PC-9 (cell line): ENCODE results near the gene TEDDM1. TPM values are rescaled to one million over a fixed set of nuclear protein-coding genes. Genes with fewer than 3 reads are reported as not detected.

Experiments
- BruUV-seq: library from RNA; stranded (reverse); fragments of 400-500 nt; replicated peaks from 2 replicates; lab custom pipeline; 2021; lab: Mats Ljungman, UMichigan
- CTCF ChIA-PET: fragments of 300-600 bp; sonication (Branson Sonifier 250); formaldehyde crosslinking; loops from one replicate; lab custom pipeline; 2022; ENCODE audit warnings: antibody characterized with exemption; lab: Charles Lee
- POLR2A ChIA-PET: fragments of 300-600 bp; sonication (Branson Sonifier 250); formaldehyde crosslinking; loops from one replicate; lab custom pipeline; 2022; ENCODE audit warnings: antibody characterized with exemption; ENCODE audit not compliant: unreplicated experiment; lab: Charles Lee
- DNase-seq, 2 experiments: peaks; one replicate each; pipeline versions ENCODE4 v3.0.0 to v3.0.0-alpha.2; 2015 to 2022; ENCODE audit warnings: mixed read lengths in 1 of 2
- H2AFZ ChIP-seq: fragments of 200-600 bp; sonication (generic); 2 replicates; pipeline ENCODE4 v1.8.1; 2017; ENCODE audit warnings: antibody characterized with exemption
- H3F3A ChIP-seq: fragments of 200-600 bp; sonication (generic); 2 replicates; pipeline ENCODE4 v1.8.1; 2017; ENCODE audit warnings: antibody characterized with exemption, mild to moderate bottlenecking, low read depth; ENCODE audit not compliant: insufficient read depth
- H3K27ac ChIP-seq: fragments of 200-600 bp; sonication (generic); 2 replicates; pipeline ENCODE4 v1.6.1; 2016; ENCODE audit warnings: mixed run types
- H3K27me3 ChIP-seq: fragments of 200-600 bp; sonication (generic); 2 replicates; pipeline ENCODE4 v1.6.1; 2016; ENCODE audit warnings: low read depth, mixed run types; ENCODE audit not compliant: insufficient read depth
- H3K36me3 ChIP-seq: fragments of 200-600 bp; sonication (generic); 2 replicates; pipeline ENCODE4 v1.6.1; 2016; ENCODE audit warnings: low read depth, mixed run types
- H3K4me1 ChIP-seq: fragments of 200-600 bp; sonication (generic); replicated peaks from 2 replicates; pipeline ENCODE4 v1.6.1; 2016; ENCODE audit warnings: mixed run types; ENCODE audit not compliant: insufficient read depth
- H3K4me2 ChIP-seq: fragments of 200-600 bp; sonication (generic); 2 replicates; pipeline ENCODE4 v1.6.1; 2017; ENCODE audit warnings: mixed run types
- H3K4me3 ChIP-seq: fragments of 200-600 bp; sonication (generic); 2 replicates; pipeline ENCODE4 v1.6.1; 2016; ENCODE audit warnings: mixed run types
- H3K79me2 ChIP-seq: fragments of 200-600 bp; sonication (generic); 2 replicates; pipeline ENCODE4 v1.6.1; 2017; ENCODE audit warnings: low read depth, mixed run types
- H3K9me2 ChIP-seq: fragments of 200-600 bp; sonication (generic); 2 replicates; pipeline ENCODE4 v1.8.1; 2017; ENCODE audit warnings: mild to moderate bottlenecking; ENCODE audit not compliant: insufficient read depth
- H3K9me3 ChIP-seq: fragments of 200-600 bp; sonication (generic); 2 replicates; pipeline ENCODE4 v1.8.1; 2016; ENCODE audit warnings: low read depth; ENCODE audit not compliant: insufficient read depth
- H4K20me1 ChIP-seq: fragments of 200-600 bp; sonication (generic); 2 replicates; pipeline ENCODE4 v1.8.1; 2017; ENCODE audit not compliant: insufficient read depth
- EZH2 ChIP-seq: fragments of 200-600 bp; sonication (generic); IDR thresholded peaks from 2 replicates; pipeline ENCODE4 v1.8.0; 2017; ENCODE audit warnings: antibody characterized with exemption, low read depth
- intact Hi-C: fragments of 100-400 bp; cut with micrococcal nuclease; formaldehyde crosslinking; loops from one replicate; pipeline ENCODE4 v1.10.0; 2022; ENCODE audit not compliant: unreplicated experiment
- total RNA-seq: library from RNA; stranded (reverse); gene quantifications from 2 replicates; pipeline ENCODE4 v1.2.3, GENCODE V29; 2021
- TF ChIP-seq, protein P1 (sequence below): fragments of 200-600 bp; sonication (generic); conservative IDR thresholded peaks from 2 replicates; pipeline ENCODE4 v1.6.1; 2017; ENCODE audit warnings: mixed run types, antibody characterized with exemption, mild to moderate bottlenecking, moderate library complexity

TEDDM1 gene
- total RNA-seq, 1 experiment from 2014 or later: not detected

DNA sequence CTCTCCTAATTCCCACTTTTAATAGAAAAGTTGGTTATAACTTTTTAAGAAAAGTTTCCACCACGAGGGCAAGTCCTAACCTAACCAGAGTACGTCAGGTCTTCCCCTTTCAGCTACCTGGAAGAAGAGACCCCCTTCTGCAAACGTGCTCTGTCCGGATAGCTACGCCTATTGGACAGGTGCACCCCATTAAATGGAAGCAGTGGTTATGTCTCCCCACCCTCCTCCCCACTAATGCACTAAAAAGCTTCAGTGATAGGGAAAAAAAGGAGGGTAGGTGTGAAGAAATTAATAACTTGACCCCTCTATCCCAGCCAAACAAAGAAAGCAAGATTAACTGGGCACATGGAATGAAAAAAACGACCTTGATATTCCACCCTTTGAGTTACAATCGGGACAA lies 16.5 kb downstream of the TEDDM1 start:
- no peak overlapping the region for H2AFZ ChIP-seq
- ChIA-PET POLR2A (no interaction called here), CTCF (interaction anchor here (0.5 kb wide), 1 partner anchor 63 kb away, joined by 3 read pairs; no protein-coding TSS in a partner anchor)
- no peaks in the 10 kb centered on the region for H3K9me2 ChIP-seq
- H3K79me2 ChIP-seq: peaks cover 13% of the 10 kb centered on the region
- no peak overlapping the region for H3K4me2 ChIP-seq
- no peak overlapping the region for H3K27ac ChIP-seq
- intact Hi-C loops: loop anchor here (5.0 kb wide), 1 partner anchor 42 kb away; no protein-coding TSS in a partner anchor
- H3K36me3 ChIP-seq: peaks cover 35% of the 10 kb centered on the region; the same call in 1 of the 2 replicates
- H3K4me3 ChIP-seq: no peak overlapping the region
- peaks cover 4% of the 10 kb centered on the region; the same call in 1 of the 2 replicates for H4K20me1 ChIP-seq
- H3K27me3 ChIP-seq: no peaks in the 10 kb centered on the region
- TF ChIP-seq, protein P1, sequence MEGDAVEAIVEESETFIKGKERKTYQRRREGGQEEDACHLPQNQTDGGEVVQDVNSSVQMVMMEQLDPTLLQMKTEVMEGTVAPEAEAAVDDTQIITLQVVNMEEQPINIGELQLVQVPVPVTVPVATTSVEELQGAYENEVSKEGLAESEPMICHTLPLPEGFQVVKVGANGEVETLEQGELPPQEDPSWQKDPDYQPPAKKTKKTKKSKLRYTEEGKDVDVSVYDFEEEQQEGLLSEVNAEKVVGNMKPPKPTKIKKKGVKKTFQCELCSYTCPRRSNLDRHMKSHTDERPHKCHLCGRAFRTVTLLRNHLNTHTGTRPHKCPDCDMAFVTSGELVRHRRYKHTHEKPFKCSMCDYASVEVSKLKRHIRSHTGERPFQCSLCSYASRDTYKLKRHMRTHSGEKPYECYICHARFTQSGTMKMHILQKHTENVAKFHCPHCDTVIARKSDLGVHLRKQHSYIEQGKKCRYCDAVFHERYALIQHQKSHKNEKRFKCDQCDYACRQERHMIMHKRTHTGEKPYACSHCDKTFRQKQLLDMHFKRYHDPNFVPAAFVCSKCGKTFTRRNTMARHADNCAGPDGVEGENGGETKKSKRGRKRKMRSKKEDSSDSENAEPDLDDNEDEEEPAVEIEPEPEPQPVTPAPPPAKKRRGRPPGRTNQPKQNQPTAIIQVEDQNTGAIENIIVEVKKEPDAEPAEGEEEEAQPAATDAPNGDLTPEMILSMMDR: no peak
- no peak for TF ChIP-seq EZH2
- BruUV-seq: no TSS peak
- H3K4me1 ChIP-seq: peaks cover 27% of the 10 kb centered on the region
- DNase-seq: no peak
- H3F3A ChIP-seq: peaks cover 24% of the 10 kb centered on the region
- no peaks in the 10 kb centered on the region for H3K9me3 ChIP-seq

DNA sequence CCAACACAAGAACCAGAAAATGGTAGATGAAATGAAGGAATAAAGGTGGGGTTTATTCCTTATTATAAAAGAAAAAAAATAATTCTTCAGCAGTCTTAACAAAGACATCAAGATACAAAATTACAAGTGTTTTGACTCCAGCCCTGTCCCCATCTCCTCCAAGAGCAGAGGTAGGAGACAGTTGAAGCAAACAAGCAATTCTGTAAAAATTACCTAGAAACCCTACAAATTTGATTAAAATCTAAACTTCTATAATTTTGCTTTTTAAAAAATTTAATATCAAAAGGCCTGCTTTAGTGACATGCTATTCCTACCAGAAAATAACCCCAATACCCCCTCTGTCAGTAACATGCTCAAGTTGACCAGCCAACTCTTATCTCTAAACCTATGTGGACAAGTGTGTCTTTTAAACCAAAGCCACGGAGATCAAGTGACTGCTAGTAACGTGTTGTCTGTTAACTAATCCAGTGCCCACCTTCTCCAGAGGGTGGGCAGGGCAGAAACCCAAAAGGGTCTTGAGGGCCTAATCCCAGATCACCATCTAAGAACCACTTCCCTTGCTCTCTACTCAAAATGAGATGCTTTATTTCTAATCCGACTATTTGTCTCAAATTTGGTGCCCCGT lies 17.3 kb downstream of the TEDDM1 start:
- no peak overlapping the region for H3K27ac ChIP-seq
- H3K36me3 ChIP-seq: peaks cover 29% of the 10 kb centered on the region; the same call in 1 of the 2 replicates
- no peak overlapping the region for H2AFZ ChIP-seq
- no peak overlapping the region for H3K4me2 ChIP-seq
- POLR2A ChIA-PET: no interaction called here
- TF ChIP-seq, protein P1: no peak
- no peak for TF ChIP-seq EZH2
- H3K4me3 ChIP-seq: no peak overlapping the region
- no peaks in the 10 kb centered on the region for H3K9me2 ChIP-seq
- no peaks in the 10 kb centered on the region for H3K27me3 ChIP-seq
- no peaks in the 10 kb centered on the region for H3K9me3 ChIP-seq
- intact Hi-C loops: loop anchor here (5.0 kb wide), 1 partner anchor 41 kb away; no protein-coding TSS in a partner anchor
- CTCF ChIA-PET: interaction anchor here (0.7 kb wide), 1 partner anchor 191 kb away, joined by 3 read pairs; no protein-coding TSS in a partner anchor
- H3K79me2 ChIP-seq: peaks cover 5% of the 10 kb centered on the region; the same call in 1 of the 2 replicates
- H3F3A ChIP-seq: peaks cover 24% of the 10 kb centered on the region
- BruUV-seq: TSS peak; percentile 2
- no peaks in the 10 kb centered on the region for H4K20me1 ChIP-seq
- DNase-seq: no peak
- H3K4me1 ChIP-seq: peaks cover 25% of the 10 kb centered on the region

DNA sequence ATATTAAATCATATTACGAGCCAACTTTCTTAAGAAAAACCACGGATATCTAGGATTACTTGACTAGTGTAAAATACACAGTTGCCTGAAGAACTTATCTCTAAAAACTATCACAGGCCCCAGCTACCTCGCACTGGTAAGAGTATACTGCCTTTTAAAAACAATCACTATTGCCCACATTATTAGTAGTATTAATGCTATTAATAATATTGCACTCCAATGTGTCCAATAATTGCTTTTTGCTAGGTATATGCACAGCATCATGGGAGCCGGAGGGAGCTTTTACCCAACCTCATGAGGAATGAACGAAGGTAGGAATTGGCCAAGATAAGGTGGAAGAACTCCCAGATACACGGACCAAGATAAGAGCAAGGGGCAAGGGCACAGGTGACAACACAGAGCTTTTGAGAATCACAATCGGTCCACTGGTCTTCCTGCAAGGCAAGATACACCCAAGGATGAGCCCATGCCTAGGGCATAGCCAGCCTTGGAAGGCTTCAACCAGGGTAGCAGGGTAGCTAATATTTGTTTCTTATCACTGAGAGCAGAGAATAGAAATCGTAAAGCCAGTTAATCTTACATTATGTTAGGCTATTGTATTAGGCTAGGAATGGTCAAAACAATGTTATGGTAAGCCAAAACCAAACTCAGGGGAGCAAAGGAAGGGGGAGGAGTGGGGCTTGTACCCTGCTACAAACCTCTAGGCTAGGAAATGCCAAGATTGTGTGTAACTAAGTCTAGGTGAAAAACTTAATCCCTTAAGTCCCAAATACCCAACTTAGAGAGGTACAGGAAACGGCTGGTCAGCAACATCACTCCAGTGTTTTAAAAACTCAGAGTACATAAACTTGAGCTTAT lies 18.3 kb downstream of the TEDDM1 start:
- no peaks in the 10 kb centered on the region for H3K9me3 ChIP-seq

More for the DNA sequence above, 18.3 kb downstream of the TEDDM1 start:
- CTCF ChIA-PET: interaction anchor here (0.7 kb wide), 1 partner anchor 190 kb away, joined by 3 read pairs; no protein-coding TSS in a partner anchor
- BruUV-seq: no TSS peak
- Histone ChIP-seq H3K27me3 (no peaks in the 10 kb centered on the region), H3K36me3 (peaks cover 20% of the 10 kb centered on the region; the same call in 1 of the 2 replicates), H3F3A (peaks cover 24% of the 10 kb centered on the region), H3K4me3 (no peak overlapping the region), H4K20me1 (no peaks in the 10 kb centered on the region), H3K4me1 (peaks cover 34% of the 10 kb centered on the region), H3K4me2 (no peak overlapping the region), H2AFZ (no peak overlapping the region), H3K27ac (no peak overlapping the region), H3K9me2 (no peaks in the 10 kb centered on the region), H3K79me2 (no peaks in the 10 kb centered on the region)
- POLR2A ChIA-PET: no interaction called here
- intact Hi-C loops: loop anchor here (5.0 kb wide), 1 partner anchor 40 kb away; no protein-coding TSS in a partner anchor
- DNase-seq: no peak
- TF ChIP-seq, protein P1: no peak
- TF ChIP-seq EZH2: no peak
